Raji (cell line): ENCODE data around the gene YES1.

Experiments
- POLR2A ChIP-seq: IDR thresholded peaks from 2 replicates; pipeline ENCODE4 v1.6.1; 2011; ENCODE audit warnings: low read depth, low read length, control low read depth; ENCODE audit not compliant: insufficient read depth

The YES1 gene

DNA sequence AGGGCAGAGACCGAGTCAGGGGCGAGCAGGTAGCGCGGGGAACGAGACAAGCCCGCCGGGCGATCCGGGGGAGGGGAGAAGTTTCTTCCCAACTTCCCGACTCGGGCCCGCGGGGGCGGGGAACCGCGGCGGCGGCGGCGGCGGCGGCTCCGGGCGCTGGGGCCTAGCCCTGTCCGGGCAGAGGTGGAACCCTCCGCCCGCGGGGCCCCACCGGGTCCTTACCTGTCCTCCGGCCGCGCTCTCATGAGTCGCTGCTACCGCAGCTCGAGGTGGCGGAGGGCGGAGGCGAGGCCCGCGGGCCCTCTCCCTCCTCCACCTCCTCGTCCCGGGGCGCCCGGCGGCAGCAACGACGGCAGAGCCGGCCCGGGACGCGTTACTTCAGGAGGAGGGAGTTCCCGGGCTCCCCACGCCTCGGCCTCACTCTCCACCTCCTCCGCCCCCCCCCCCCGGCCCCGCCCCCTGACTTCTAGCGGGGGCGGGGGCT, at the start of gene YES1:
Gene YES1, minus strand, starts transcription at position 351 of the 484 bp plus-strand sequence. CDS start 55,415 bp downstream, outside the sequence.
- no peak for TF ChIP-seq POLR2A

DNA sequence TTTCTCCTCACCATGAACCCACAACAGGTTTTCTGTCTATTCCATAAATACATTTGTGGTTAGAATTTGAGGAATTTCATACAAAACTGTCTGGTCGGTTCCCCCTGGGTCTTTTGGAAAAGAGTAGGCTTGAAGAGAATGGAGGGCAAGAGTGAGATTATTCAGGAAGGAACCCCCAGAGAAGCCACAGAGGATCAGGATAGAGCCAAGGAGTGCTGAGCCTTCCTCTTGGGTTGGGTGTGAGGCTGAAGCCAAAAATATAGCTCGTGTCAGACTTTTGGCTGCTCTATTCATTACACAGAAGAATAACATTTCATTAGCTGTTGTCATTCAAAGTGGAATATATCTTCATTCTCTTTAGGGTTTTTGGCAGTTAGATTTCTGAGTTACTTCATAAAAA, 45.9 kb upstream of the YES1 start:
- no peak for TF ChIP-seq POLR2A

DNA sequence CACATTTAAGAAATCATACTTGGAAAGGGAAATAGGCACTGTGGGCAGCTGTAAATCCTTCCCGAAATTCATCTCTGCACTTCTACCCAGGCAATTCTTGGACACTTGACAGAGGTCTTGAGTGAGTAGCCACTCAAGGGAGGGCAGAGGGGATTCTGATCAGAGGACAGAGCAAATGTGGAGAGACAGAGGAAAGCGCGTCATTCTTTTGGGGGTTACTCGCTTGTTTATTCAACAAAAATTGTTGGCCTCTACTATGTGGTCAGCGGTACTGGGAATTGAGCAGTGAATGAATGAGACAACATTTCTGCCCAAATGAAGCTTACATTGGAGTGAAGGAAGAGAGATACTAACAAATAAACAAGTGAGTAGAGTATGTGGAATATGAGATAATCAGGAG, 41.4 kb upstream of the YES1 start:
- TF ChIP-seq POLR2A, result no peak

DNA sequence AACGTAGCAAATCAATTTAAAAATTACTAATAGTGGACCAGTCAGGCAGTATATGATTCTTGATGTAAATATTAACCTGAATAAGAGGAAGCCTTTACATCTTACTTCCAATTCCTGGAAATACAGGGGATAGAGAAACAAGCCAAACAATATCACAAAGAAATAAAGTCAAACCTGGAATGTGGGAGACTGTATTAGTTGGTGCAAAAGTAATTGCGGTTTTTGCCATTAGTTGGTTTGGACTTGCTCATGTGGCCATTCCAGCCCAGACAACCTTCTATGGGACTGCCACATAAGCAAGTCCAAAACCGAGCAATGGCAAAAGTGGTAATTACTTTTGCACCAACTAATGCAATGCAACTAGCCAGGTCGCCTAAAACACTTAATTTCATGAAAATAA, 38.9 kb upstream of the YES1 start:
- TF ChIP-seq POLR2A, result no peak

DNA sequence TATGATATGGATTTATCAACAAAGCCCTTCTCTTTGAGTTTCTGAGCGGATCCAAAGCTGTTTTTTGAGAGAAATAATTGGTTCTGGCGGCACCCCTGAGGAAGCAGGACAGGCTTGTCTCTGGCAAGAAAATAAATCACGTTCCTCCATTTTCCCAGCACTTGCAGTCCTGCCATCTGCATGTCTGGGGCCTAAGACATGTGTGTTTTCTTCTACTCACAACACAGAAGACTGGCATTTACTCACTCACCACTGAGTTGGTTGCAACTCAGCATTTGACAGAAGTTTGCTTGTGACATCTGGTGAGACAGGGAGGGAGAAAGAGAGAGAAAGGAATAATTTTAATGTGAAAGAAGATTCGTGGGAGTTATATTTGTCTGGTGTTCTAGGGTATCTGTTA, 37.0 kb upstream of the YES1 start:
- TF ChIP-seq POLR2A, result no peak

DNA sequence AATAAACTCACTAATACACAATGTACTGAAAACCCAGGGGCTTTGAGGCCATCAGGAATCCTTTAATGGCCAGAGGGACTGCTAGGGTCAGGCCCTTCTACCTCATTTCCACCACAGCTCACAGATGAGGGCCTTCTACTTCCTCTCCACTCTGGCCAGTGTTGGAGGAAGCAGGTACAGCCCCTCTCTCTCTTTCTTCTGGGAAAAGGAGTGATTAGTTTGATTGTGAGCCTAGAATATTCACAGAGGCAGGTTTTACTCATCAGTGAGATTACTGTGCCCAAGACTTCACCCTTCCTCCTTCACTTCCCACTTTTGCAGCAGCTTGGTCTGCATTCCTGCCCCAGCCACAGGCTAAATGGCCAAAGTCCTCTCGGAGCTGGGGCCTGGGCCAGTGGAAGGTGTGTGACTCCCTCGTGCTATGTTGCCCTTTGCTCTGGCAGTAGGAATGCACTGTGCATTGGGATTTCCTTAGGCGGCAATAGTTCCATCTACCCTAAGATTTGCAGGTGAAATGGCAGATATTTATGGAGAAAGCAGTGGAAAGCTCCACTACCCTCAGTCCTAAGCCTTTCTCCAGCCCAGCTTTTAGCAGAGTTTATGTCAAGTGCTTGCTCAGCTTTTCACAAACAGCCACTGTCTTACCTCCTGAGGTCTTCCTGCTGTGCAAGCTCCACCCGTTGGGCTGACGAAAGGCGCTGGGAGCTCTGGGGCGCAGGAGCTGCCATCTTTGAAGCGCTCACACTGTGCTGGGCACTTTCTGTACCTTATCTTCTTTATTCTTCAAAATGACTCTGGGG, 36.2 kb upstream of the YES1 start:
- no peak for TF ChIP-seq POLR2A

DNA sequence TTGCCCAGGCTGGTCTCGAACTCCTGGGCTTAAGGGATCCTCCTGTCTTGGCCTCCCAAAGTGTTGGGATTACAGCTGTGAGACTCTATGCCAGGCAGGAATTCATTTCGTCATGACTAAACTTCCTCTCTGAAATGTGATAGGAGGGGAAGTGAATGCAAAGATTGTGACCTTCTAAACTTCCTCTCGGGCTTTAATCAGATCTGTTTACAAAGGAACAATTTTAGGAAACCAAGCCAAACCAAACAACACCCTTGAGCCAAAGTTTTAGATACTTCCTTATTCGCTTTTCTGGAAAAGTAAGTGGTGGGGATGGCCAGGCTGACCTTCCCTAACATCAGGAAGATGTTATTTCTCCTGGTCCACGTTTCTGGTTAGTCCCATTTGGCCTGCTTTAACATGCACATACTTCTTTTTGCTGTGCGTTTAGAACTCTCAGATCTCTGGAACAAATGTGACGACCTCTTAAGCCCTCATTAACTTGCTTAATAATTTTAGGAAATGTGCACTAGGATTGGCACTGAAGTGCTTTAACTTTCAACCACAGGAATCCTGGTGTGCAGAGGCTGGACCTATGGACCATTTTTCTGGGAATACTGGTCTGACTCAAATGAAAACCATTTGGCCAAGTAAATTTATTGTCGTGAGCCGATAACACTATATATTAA, 33.2 kb upstream of the YES1 start:
- no peak for TF ChIP-seq POLR2A

DNA sequence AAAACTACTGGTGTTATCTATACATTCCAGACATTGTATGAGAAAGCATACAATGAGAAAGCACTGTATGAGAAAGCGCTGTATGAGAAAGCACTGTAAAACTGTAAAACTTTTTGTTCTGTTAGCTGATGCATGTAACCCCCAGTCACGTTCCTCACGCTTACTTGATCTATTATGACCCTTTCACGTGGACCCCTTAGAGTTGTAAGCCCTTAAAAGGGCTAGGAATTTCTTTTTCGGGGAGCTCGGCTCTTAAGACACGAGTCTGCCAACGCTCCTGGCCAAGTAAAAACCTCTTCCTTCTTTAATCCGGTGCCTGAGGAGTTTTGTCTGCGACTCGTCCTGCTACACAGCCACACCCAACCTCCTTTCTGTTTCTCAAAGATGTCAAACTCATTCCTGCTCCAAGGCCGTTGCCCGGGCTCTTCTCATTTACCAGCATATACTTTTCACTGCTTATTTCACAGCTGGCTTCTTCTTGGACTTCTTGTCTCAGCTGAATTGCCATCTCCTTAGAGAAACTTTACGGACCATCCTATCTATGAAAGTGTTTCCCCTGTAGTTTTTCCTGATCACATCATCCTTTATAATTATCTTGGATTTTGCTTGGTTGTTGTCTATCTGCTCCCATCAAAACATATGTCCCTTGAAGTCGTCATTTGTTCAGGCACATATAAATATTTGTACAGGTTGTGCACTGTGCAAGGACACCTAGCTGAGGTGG, 29.8 kb upstream of the YES1 start:
- no peak for TF ChIP-seq POLR2A

DNA sequence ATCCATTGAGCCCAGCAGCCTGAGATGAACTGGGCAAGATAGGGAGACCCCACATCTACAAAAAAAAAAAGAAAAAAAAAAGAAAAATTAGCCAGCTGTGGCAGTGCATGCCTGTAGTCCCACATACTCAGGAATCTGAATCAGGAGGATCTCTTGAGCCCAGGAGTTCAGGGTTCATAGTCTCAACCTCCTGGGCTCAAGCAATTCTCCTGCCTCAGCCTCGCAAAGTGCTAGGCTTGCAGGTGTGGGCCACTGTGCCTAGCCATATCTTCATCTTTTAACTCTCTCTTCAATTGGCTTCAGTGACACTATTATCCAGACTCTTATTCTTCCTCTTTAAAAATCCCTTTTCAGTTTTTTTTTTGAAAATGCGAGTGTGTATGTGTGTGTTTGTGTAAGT, 28.5 kb upstream of the YES1 start:
- no peak for TF ChIP-seq POLR2A

DNA sequence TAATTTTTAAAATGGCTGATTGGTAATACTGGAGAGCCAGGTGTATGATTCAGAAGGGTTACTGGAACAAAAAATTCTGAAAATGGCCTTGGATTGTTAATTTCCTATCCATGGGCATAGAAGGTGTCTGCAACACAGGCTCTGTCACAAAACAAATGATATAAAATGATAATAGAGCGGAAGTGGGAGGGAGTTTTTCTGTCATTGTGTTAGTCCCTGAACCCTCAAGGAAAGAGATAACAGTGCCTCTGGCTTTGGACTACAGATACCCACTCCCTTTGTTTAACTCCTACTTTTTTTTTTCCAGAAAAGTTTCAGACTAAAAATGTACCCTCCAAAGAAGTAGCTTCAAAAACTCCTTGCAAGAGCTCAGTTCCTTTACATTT, 28.0 kb upstream of the YES1 start:
- no peak for TF ChIP-seq POLR2A

DNA sequence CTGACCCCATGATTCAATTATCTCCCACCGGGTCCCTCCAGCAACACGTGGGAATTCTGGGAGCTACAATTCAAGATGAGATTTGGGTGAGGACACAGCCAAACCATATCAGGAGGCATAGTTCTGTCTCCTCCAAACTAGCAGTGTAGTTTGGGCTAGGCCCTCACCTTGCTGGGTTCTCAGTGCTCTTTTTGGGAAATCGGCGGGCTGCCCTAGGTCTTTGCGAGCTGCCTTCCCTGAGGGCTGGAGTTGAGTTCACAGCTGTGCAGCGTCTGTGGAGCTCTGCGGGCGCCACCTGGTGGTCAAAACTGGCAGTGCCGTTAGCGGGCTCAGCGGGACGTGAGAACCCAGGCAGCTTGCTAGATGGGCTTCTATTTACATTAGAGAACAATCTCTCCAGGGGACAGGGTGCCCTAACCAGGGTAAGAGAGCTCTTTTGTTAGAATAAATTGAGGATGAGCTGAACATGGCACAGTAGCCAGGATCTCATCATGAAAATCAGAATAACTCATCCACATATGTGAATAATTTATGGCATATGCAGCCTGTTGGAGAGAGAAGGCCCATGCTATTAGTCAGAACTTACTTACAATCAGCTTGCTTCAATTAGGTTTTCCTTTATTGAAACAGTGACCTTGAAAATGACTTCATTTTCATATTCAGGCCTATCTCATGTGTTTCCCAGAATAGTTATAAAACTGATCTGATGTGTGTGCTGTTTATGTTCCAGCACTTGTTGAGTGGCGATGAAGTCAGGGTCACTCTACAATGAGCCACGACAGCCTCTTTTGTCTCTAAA, 27.4 kb upstream of the YES1 start:
- TF ChIP-seq POLR2A, result no peak

DNA sequence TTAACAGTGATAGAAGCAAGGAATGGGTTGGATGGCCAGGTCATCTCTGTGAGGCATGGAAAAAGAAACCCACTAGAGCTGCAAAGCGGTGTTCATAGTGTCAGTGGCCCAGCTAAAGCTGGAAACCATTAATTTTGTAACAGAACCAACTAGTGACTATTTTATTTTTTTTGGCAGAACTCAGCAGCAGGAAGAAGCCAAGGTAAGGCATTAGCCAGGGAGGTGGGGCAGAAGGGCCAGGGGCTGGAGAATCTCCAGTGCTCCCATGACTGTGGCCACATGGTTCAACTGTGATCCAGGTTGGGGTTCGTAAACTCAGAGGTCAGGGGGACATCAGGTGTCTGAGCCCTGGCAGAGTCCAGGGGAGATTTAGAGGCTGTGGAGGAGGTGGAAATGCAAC, 25.9 kb upstream of the YES1 start:
- TF ChIP-seq POLR2A, result no peak

DNA sequence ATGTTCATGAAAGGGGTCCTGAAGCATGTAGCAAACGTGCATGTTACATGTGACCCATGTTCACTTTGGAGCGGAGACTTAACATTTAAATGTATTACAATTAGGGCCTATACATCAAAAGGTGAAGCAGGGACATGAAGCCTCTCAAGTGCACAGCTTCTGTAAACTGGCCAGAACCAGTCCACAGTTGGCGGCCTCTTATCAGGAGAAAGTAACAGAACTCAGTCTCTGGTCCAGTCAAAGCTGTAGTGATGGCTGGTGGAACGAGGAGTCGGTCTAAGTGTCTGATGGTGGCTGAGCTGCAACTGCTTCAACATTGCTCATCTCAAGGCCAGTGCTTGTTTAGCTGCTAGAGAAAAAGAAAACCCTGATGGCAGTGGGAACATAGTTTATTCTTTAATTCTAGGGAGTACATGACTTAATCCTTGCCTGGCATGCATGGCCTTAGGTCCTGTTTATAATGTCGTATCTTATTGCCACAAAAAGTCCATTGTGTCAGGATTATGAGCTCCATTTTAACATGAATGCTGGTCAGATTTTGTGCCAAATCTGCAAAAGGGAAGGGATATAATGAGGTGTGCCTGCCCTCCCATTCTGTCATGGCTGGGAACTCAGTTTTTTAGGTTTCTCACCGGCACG, 22.2 kb upstream of the YES1 start:
- TF ChIP-seq POLR2A, result no peak

DNA sequence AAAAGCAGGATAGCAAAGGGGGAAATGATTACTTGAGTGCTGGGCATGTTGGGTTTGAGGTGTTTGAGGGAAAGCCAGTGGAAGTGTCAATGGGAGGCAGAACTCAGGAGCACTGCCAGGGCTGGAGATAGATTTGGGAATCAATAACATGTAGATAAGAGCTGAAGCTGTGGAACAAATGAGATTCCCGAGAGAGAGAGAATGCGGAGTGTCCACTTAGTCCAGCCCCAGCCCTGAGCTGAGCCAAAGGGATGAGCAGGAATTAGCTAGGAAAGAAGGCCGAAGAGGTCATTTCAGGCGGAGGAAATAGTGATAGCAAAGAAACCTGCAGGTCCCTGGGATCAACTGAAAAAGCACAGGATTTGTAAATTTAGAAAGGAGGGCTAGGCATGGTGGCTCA, 21.2 kb upstream of the YES1 start:
- no peak for TF ChIP-seq POLR2A
